Liver (tissue), 9 donors: ENCODE measurements around the gene PTGIS. TPM values are rescaled to one million over a fixed set of nuclear protein-coding genes. Genes with fewer than 3 reads are reported as not detected.

Experiments
- DNase-seq: peaks from one replicate; pipeline ENCODE4 v3.0.0-alpha.2; 2017; ENCODE audit warnings: low spot score
- H3K27ac ChIP-seq, 2 donors: one replicate each; pipeline ENCODE4 v1.7.0; 2013; ENCODE audit warnings: inconsistent platforms in 2 of 2, low read length in 2 of 2, control low read depth in 1 of 2, low read depth in 1 of 2, mild to moderate bottlenecking in 1 of 2
- H3K27me3 ChIP-seq, 4 donors: one replicate each; pipeline versions ENCODE4 v1.6.1 to v1.7.0; 2013; ENCODE audit warnings: low read length in 3 of 4, inconsistent platforms in 1 of 4, mild to moderate bottlenecking in 1 of 4, moderate library complexity in 1 of 4; ENCODE audit not compliant: control insufficient read depth in 4 of 4, insufficient read depth in 4 of 4
- H3K36me3 ChIP-seq, 4 donors: one replicate each; pipeline versions ENCODE4 v1.6.1 to v1.7.0; 2013; ENCODE audit warnings: low read length in 3 of 4, mild to moderate bottlenecking in 3 of 4, low read depth in 1 of 4, moderate library complexity in 1 of 4; ENCODE audit not compliant: control insufficient read depth in 4 of 4, insufficient read depth in 3 of 4
- H3K4me1 ChIP-seq, 4 donors: one replicate each; pipeline versions ENCODE4 v1.6.1 to v1.7.0; 2013; ENCODE audit warnings: low read length in 3 of 4, mild to moderate bottlenecking in 3 of 4, moderate library complexity in 1 of 4; ENCODE audit not compliant: control insufficient read depth in 4 of 4, insufficient read depth in 4 of 4
- H3K4me3 ChIP-seq, 3 donors: one replicate each; pipeline versions ENCODE4 v1.6.1 to v1.7.0; 2013; ENCODE audit warnings: low read length in 3 of 3, control low read depth in 1 of 3, low read depth in 1 of 3, mild to moderate bottlenecking in 1 of 3
- H3K9ac ChIP-seq, 2 donors: one replicate each; pipeline ENCODE4 v1.7.0; 2013; ENCODE audit warnings: low read length in 2 of 2, mild to moderate bottlenecking in 2 of 2, moderate library complexity in 2 of 2, control low read depth in 1 of 2, low read depth in 1 of 2
- H3K9me3 ChIP-seq, 4 donors: one replicate each; pipeline versions ENCODE4 v1.6.1 to v1.7.0; 2013; ENCODE audit warnings: low read length in 3 of 4; ENCODE audit not compliant: control insufficient read depth in 4 of 4
- ATF3 ChIP-seq: IDR thresholded peaks from 2 replicates; pipeline ENCODE4 v1.6.1; 2016; ENCODE audit warnings: antibody characterized with exemption
- CTCF ChIP-seq: fragments of 150-350 bp; IDR thresholded peaks from 2 replicates; pipeline ENCODE4 v1.5.1; 2017; ENCODE audit warnings: improper control_type of control experiment, low read depth, low read length; ENCODE audit not compliant: missing input control
- EGR1 ChIP-seq, 2 donors: IDR thresholded peaks; 2 replicates each; pipeline ENCODE4 v1.6.1; 2016 to 2018; ENCODE audit warnings: antibody characterized with exemption in 2 of 2, low read depth in 2 of 2
- FOXA2 ChIP-seq: IDR thresholded peaks from 2 replicates; pipeline ENCODE4 v1.6.1; 2016; ENCODE audit warnings: antibody characterized with exemption
- HNF4A ChIP-seq, 2 donors: conservative IDR thresholded peaks; 2 replicates each; pipeline ENCODE4 v1.6.1; 2016; ENCODE audit warnings: antibody characterized with exemption in 2 of 2, mild to moderate bottlenecking in 2 of 2
- JUND ChIP-seq, 2 donors: IDR thresholded peaks; 2 replicates each; pipeline ENCODE4 v1.6.1; 2016; ENCODE audit warnings: antibody characterized with exemption in 2 of 2
- REST ChIP-seq: IDR thresholded peaks from 2 replicates; pipeline ENCODE4 v1.6.1; 2016; ENCODE audit warnings: antibody characterized with exemption, mild to moderate bottlenecking
- RXRA ChIP-seq, 2 donors: IDR thresholded peaks; 2 replicates each; pipeline ENCODE4 v1.6.1; 2017 to 2018; ENCODE audit warnings: antibody characterized with exemption in 2 of 2, mild to moderate bottlenecking in 1 of 2
- SP1 ChIP-seq: IDR thresholded peaks from 2 replicates; pipeline ENCODE4 v1.6.1; 2018; ENCODE audit warnings: antibody characterized with exemption, mild to moderate bottlenecking
- YY1 ChIP-seq: IDR thresholded peaks from 2 replicates; pipeline ENCODE4 v1.6.1; 2016; ENCODE audit warnings: antibody characterized with exemption, mild to moderate bottlenecking
- WGBS: extraction: QIAGEN DNeasy Blood & Tissue Kit; methylation state at CpG from one replicate; pipeline ENCODE4 v1.1.7; 2013; 5-methylcytosine and 5-hydroxymethylcytosine counted together
- polyA plus RNA-seq, 2 donors: library from polyadenylated mRNA; stranded (reverse) in 1 of 2; unstranded in 1 of 2; fragments of 200-250 nt in 1 of 2; fragments of >200 nt in 1 of 2; fragmentation: Nextera tagmentation in 1 of 2; extraction: Ambion mirVana in 1 of 2; gene quantifications; one replicate each; pipeline versions ENCODE4 v1.2.1 to v1.2.3, GENCODE V29; 2013 to 2015
- total RNA-seq, 2 donors: library from RNA; depleted of rRNA; stranded (reverse); fragments of >200 nt; gene quantifications; one replicate each; pipeline ENCODE4 v1.2.3, GENCODE V29; 2014
- TF ChIP-seq, protein P1 (sequence below): IDR thresholded peaks from 2 replicates; pipeline ENCODE4 v1.6.1; 2016; ENCODE audit warnings: antibody characterized with exemption
- TF ChIP-seq, protein P2 (sequence below): IDR thresholded peaks from 2 replicates; pipeline ENCODE4 v1.6.1; 2016; ENCODE audit warnings: antibody characterized with exemption
- donor health status: healthy.
- donor health status: healthy.
- donor health status: healthy.
- donor health status: healthy.
- donor health status: healthy.

PTGIS gene
- total and polyA plus RNA-seq, 4 donors = 2.2 to 6.3 (median 3.8) TPM

DNA sequence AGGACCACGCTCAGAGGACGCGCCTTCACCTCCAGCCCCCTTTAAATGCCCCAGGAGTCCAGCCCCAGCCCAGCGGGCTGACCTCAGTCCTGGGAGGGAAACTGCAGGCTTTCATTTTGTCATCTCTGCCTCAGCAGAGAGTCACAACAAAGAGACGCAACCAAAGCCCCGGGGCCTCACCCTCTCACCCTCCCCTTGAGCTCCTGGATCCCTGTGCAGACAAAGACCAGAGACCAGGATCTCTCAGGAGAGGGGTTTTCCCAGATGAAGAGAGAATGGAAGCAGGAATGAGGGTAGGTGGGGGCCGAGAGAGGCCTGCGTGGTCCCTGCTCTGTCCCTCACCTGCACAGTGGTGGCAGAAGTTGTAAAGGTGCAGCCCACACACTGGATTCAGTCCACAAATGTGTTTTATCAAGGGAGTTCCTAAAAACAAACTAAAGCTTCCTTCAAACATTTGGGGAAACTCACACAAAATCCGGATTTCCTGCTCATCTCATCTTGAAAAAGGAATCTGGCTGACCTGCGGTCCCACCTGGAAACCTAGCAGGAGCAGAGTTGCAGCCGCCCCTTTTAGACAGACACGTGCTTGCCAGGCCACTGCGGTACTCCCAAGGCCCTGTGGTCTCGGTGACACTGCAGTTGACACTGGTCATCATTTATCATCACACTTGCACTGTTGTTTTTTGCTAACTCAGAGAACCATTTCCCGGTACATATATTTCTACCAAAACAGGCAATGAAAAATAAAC, 27.1 kb downstream of the PTGIS start:
- H3K27ac ChIP-seq = no peak overlapping the region
- DNase-seq = no peak
- peaks cover 0 to 2% (median 0%) of the 10 kb centered on the region in 4 donors for H3K9me3 ChIP-seq
- H3K27me3 ChIP-seq = no peaks in the 10 kb centered on the region
- no peaks in the 10 kb centered on the region for H3K36me3 ChIP-seq
- TF ChIP-seq RXRA (IDR thresholded peaks at IDR 0.05) (no peak), FOXA2 (no peak), EGR1 (IDR thresholded peaks at IDR 0.05; ENCODE audit: low read depth in 2 of 2) (no peak), SP1 (no peak)
- TF ChIP-seq, protein P1, sequence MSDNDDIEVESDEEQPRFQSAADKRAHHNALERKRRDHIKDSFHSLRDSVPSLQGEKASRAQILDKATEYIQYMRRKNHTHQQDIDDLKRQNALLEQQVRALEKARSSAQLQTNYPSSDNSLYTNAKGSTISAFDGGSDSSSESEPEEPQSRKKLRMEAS = no peak
- TF ChIP-seq, protein P2, sequence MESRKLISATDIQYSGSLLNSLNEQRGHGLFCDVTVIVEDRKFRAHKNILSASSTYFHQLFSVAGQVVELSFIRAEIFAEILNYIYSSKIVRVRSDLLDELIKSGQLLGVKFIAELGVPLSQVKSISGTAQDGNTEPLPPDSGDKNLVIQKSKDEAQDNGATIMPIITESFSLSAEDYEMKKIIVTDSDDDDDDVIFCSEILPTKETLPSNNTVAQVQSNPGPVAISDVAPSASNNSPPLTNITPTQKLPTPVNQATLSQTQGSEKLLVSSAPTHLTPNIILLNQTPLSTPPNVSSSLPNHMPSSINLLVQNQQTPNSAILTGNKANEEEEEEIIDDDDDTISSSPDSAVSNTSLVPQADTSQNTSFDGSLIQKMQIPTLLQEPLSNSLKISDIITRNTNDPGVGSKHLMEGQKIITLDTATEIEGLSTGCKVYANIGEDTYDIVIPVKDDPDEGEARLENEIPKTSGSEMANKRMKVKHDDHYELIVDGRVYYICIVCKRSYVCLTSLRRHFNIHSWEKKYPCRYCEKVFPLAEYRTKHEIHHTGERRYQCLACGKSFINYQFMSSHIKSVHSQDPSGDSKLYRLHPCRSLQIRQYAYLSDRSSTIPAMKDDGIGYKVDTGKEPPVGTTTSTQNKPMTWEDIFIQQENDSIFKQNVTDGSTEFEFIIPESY = no peak
- H3K9ac ChIP-seq = no peak overlapping the region
- 90% methylated on average over 15 of the region's 15 CpGs for WGBS
- H3K4me3 ChIP-seq = no peak overlapping the region
- peaks cover 0 to 2% (median 0%) of the 10 kb centered on the region in 4 donors for H3K4me1 ChIP-seq

DNA sequence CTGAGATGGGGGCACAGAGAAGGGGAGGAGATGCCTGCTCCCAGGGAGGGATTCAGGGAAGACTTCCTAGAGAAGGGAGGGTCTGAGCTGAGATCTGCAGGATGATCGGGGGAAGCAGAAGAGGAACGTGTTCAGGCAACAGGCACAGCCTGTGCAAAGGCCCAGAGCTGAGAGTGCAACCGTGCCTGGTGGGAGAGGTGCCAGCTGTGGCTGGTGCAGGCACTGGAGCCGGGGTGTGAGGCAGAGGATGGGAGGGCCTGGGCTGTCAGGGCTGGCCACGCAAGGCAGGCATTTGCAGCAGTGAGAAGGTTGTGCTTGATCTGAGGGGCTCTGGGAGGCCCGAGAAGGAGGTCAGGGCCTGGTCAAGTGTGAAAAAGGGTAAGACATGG, 27.7 kb downstream of the PTGIS start:
- H3K27me3 ChIP-seq = no peaks in the 10 kb centered on the region
- no peak overlapping the region for H3K27ac ChIP-seq
- no peaks in the 10 kb centered on the region for H3K9me3 ChIP-seq
- no peak overlapping the region for H3K9ac ChIP-seq
- 90% methylated on average over 6 of the region's 6 CpGs for WGBS
- peaks cover 0 to 2% (median 0%) of the 10 kb centered on the region in 4 donors for H3K4me1 ChIP-seq
- no peak for DNase-seq
- no peak overlapping the region for H3K4me3 ChIP-seq
- H3K36me3 ChIP-seq = no peaks in the 10 kb centered on the region
- TF ChIP-seq FOXA2 = no peak
- no peak for TF ChIP-seq CTCF
- TF ChIP-seq REST = no peak
- no peak for TF ChIP-seq YY1
- TF ChIP-seq HNF4A (conservative IDR thresholded peaks at IDR 0.05) = no peak
- no peak for TF ChIP-seq ATF3
- TF ChIP-seq, protein P1 = no peak
- TF ChIP-seq JUND (IDR thresholded peaks at IDR 0.05) = no peak
